ENCODE data around the gene PPP1R12C. TPM values are rescaled to one million over a fixed set of nuclear protein-coding genes. Genes with fewer than 3 reads are reported as not detected.

The PPP1R12C gene
- total RNA-seq, 1 donor from 2014 or later, result 62.9 TPM

DNA sequence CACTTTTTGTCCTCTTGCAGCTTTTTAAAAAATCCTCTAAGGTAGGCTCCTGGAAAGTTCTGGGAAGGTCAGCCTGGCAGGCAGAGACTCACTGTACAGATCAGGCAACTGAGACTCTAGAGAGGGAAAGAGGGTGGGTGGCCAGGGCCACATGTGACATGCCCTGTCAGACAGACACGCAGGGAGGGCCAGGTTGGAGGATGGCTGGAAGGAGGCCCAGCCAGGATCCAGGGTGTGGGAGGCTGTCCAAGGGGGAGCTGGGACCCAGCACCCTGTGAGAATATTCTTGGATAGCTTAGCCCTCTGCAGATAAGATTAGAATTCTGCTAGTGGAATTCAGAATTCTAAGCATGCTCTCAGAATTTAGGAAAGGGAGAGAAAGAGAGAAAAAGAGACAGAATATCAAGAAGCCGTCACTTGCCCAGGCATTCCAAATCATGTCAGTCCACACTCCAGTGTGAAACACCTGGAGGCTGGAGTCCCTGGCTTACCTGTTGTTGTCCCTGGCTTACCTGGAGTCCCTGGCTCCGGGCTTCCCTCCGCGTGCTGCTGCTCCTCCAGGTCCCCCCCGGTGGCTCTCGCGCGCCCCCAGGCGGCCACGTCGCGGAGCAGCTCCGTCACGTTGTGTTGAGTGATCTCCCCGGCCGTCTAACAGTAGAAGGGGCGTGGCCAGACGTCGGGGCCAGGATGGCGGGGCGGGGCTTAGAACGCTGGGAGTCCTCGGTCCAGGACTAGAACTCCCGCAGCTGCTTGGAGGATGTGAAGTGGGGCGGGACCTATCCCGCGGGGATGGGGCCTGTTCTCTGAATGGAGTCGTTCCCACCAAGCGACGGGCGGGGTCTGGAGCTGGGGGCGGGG, 42.9 kb upstream of the PPP1R12C start:
- H3K36me3 ChIP-seq (ENCODE audit: control insufficient read depth, insufficient read depth, low read length), result no peaks in the 10 kb centered on the region
- H3K27me3 ChIP-seq (ENCODE audit: control insufficient read depth, insufficient read depth, low read length), result peaks cover 51% of the 10 kb centered on the region
- no peak overlapping the region for H3K4me3 ChIP-seq (ENCODE audit: low read depth, low read length)
- DNase-seq (ENCODE audit: low read depth), result no peak
- TF ChIP-seq, protein P1, sequence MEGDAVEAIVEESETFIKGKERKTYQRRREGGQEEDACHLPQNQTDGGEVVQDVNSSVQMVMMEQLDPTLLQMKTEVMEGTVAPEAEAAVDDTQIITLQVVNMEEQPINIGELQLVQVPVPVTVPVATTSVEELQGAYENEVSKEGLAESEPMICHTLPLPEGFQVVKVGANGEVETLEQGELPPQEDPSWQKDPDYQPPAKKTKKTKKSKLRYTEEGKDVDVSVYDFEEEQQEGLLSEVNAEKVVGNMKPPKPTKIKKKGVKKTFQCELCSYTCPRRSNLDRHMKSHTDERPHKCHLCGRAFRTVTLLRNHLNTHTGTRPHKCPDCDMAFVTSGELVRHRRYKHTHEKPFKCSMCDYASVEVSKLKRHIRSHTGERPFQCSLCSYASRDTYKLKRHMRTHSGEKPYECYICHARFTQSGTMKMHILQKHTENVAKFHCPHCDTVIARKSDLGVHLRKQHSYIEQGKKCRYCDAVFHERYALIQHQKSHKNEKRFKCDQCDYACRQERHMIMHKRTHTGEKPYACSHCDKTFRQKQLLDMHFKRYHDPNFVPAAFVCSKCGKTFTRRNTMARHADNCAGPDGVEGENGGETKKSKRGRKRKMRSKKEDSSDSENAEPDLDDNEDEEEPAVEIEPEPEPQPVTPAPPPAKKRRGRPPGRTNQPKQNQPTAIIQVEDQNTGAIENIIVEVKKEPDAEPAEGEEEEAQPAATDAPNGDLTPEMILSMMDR (IDR thresholded peaks at IDR 0.05; ENCODE audit: insufficient read depth, low read length, poor library complexity, severe bottlenecking), result peak; percentile 96

DNA sequence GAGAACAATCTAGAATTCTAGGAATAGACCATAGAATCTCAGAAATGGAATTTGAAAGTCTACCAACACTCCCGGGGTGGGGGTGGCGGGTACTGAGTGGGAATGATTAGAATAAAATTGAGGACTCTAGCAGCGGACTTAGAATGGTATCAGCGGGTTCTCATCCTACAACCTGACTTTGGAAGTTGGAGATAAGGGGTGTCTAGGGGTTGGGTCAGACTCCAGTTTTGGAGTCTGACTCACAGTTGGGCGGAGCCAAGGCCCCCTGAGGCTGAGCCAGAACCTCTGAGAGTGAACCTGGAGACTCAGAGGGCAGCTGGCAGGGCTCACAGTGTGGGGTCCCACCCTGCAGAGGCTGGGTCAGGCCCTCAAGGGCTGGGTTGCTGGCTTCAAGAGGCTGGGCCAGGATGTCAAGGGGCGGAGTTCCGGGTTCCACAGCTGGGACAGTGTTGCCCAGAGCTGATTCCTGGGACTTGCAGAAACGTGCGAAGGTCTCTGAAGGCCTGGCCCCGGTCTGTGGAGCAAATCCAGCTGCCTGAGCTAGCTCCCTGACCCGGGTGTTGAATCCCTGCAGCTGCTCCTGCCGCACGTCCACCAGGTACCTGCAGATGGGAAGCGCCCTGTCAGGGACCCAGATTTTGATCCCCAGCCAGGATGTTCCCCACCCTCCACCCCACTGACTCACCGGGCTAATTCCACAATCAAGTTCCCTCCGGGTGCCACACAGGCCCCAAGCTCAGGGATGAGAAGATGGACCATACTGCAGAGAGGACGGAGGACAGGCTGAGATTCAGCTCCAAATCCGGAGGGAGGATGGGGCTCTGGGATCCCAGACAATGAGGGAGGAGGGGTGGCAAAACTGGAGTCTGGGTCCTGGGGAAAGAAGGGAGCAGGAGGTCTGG, 41.7 kb upstream of the PPP1R12C start:
- Histone ChIP-seq H3K27me3 (ENCODE audit: control insufficient read depth, insufficient read depth, low read length) (peaks cover 51% of the 10 kb centered on the region), H3K4me3 (ENCODE audit: low read depth, low read length) (no peak overlapping the region), H3K36me3 (ENCODE audit: control insufficient read depth, insufficient read depth, low read length) (no peaks in the 10 kb centered on the region)
- no peak for DNase-seq (ENCODE audit: low read depth)
- TF ChIP-seq, protein P1 (IDR thresholded peaks at IDR 0.05; ENCODE audit: insufficient read depth, low read length, poor library complexity, severe bottlenecking), result no peak

DNA sequence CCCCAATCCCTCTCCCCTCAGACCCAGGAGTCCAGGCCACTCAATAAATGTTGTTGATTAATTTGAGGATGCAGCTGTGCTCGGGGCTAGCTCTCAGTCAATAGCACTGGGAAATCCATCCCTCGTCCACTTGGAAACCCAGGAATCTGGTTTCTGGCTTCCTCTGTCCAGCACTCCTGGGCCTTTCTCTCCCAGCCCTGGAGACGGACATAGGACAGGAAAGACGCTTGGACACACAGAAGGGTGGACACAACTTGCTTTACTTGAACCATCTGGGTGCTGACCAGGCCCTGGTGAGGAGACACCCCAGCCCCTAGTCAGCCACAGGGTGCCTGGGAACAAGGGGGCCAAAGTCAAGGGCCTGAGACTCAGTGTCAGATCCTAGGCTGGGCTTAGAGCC, 41.0 kb upstream of the PPP1R12C start:
- TF ChIP-seq, protein P1 (IDR thresholded peaks at IDR 0.05; ENCODE audit: insufficient read depth, low read length, poor library complexity, severe bottlenecking), result no peak
- H3K36me3 ChIP-seq (ENCODE audit: control insufficient read depth, insufficient read depth, low read length), result no peaks in the 10 kb centered on the region
- peaks cover 51% of the 10 kb centered on the region for H3K27me3 ChIP-seq (ENCODE audit: control insufficient read depth, insufficient read depth, low read length)
- H3K4me3 ChIP-seq (ENCODE audit: low read depth, low read length), result no peak overlapping the region
- DNase-seq (ENCODE audit: low read depth), result no peak

DNA sequence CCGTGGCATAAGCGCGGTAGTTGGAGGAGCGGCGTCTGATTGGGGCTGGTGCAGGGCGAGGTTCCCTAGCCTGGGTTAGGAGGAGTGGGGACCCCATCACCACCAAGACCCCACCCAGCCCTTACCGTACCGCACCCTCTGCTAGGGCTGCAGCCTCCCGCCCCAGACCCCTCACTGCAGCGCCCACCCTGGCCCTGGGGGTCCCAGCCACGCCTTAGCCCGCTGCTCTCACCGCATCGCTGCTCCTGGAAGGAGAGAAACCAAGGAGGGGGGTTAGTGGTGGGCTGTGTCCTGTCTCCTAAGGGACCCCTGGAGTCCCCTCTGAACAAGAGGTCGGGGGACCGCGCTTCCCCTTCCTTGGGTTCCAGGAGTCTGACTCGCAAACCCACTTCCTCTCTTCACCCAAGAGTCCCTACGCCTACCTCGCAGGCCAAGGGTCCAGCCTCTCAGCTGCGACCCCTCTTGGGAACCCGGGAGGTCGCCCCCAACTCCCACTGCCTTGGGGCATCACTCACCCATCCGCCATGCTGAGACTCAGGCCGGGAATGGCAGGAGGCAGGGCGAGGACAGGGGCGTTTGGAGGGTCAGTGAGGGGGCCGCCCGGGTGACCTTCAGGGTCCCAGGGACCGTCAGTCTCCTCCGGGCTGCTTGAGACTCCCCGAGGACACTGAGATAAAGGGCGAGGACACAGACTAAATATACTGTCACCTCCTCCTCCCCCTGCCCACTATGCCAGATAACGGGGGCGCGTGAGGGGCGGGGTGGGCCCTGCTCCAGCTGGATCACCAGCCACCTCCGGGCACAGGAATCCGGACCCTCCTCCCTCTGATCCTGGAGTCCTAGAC, 39.8 kb upstream of the PPP1R12C start, which contains the start of gene TNNI3:
TSS of gene TNNI3 (minus strand) at position 669 of the 845 bp plus-strand sequence. CDS start at position 526, 143 bp downstream.
- no peak within 1 kb of the TSS for H3K4me3 ChIP-seq (ENCODE audit: low read depth, low read length)
- no peaks in the 10 kb centered on the region for H3K36me3 ChIP-seq (ENCODE audit: control insufficient read depth, insufficient read depth, low read length)
- TF ChIP-seq, protein P1 (IDR thresholded peaks at IDR 0.05; ENCODE audit: insufficient read depth, low read length, poor library complexity, severe bottlenecking), result no peak
- no peak for DNase-seq (ENCODE audit: low read depth)
- peaks cover 47% of the 10 kb centered on the region for H3K27me3 ChIP-seq (ENCODE audit: control insufficient read depth, insufficient read depth, low read length)
